H9 (cell line): ENCODE results near the gene HLA-DRA. TPM values are rescaled to one million over a fixed set of nuclear protein-coding genes. Genes with fewer than 3 reads are reported as not detected.

Experiments
- DNase-seq: peaks from one replicate; pipeline ENCODE4 v3.0.0-alpha.2; 2017
- H2AFZ ChIP-seq: one replicate; pipeline ENCODE4 v1.6.1; 2013; ENCODE audit warnings: mild to moderate bottlenecking, low read length, control low read depth, moderate library complexity
- H2AK5ac ChIP-seq: 2 replicates; pipeline ENCODE4 v1.6.1; 2013; ENCODE audit warnings: low read length, control low read depth, mixed read lengths; ENCODE audit not compliant: insufficient read length
- H2BK120ac ChIP-seq: one replicate; pipeline ENCODE4 v1.6.1; 2013; ENCODE audit warnings: low read depth, mild to moderate bottlenecking, low read length, control low read depth, inconsistent platforms; ENCODE audit not compliant: poor library complexity, severe bottlenecking
- H2BK12ac ChIP-seq: 2 replicates; pipeline ENCODE4 v1.6.1; 2013; ENCODE audit warnings: low read length, control low read depth, mixed read lengths, low read depth; ENCODE audit not compliant: insufficient read length
- H2BK15ac ChIP-seq: 2 replicates; pipeline ENCODE4 v1.6.1; 2013; ENCODE audit warnings: low read depth, low read length, control low read depth
- H2BK20ac ChIP-seq: one replicate; pipeline ENCODE4 v1.6.1; 2013; ENCODE audit warnings: low read depth, mild to moderate bottlenecking, low read length, control low read depth, inconsistent platforms; ENCODE audit not compliant: poor library complexity, severe bottlenecking
- H2BK5ac ChIP-seq: 2 replicates; pipeline ENCODE4 v1.6.1; 2013; ENCODE audit warnings: low read length, control low read depth, mixed read lengths; ENCODE audit not compliant: insufficient read length
- H3K14ac ChIP-seq: 2 replicates; pipeline ENCODE4 v1.6.1; 2013; ENCODE audit warnings: low read length, control low read depth; ENCODE audit not compliant: insufficient read depth
- H3K18ac ChIP-seq: 2 replicates; pipeline ENCODE4 v1.6.1; 2013; ENCODE audit warnings: low read depth, mild to moderate bottlenecking, mixed read lengths, low read length, control low read depth; ENCODE audit not compliant: insufficient read length
- H3K23ac ChIP-seq: 2 replicates; pipeline ENCODE4 v1.6.1; 2013; ENCODE audit warnings: low read length, control low read depth, mixed read lengths, low read depth; ENCODE audit not compliant: insufficient read length
- H3K23me2 ChIP-seq: 2 replicates; pipeline ENCODE4 v1.6.1; 2013; ENCODE audit warnings: low read depth, mild to moderate bottlenecking, mixed read lengths, low read length, control low read depth; ENCODE audit not compliant: insufficient read length, poor library complexity, severe bottlenecking
- H3K27ac ChIP-seq: 2 replicates; pipeline ENCODE4 v1.5.1; 2013; ENCODE audit warnings: low read length, control low read depth, mixed read lengths, low read depth; ENCODE audit not compliant: insufficient read length
- H3K27me3 ChIP-seq: 2 replicates; pipeline ENCODE4 v1.6.1; 2013; ENCODE audit warnings: low read length, control low read depth, inconsistent platforms; ENCODE audit not compliant: insufficient read depth
- H3K4ac ChIP-seq: 2 replicates; pipeline ENCODE4 v1.6.1; 2013; ENCODE audit warnings: low read depth, mild to moderate bottlenecking, control low read depth, inconsistent platforms, low read length, moderate library complexity
- H3K4me1 ChIP-seq: 2 replicates; pipeline ENCODE4 v1.6.1; 2013; ENCODE audit warnings: low read length, control low read depth, inconsistent platforms; ENCODE audit not compliant: insufficient read depth
- H3K4me2 ChIP-seq: 2 replicates; pipeline ENCODE4 v1.6.1; 2013; ENCODE audit warnings: low read length, control low read depth, mixed read lengths; ENCODE audit not compliant: insufficient read length, insufficient read depth
- H3K56ac ChIP-seq: 2 replicates; pipeline ENCODE4 v1.6.1; 2013; ENCODE audit warnings: low read depth, mild to moderate bottlenecking, mixed read lengths, low read length, control low read depth; ENCODE audit not compliant: insufficient read length
- H3K79me1 ChIP-seq: 2 replicates; pipeline ENCODE4 v1.6.1; 2013; ENCODE audit warnings: low read depth, mild to moderate bottlenecking, moderate library complexity, low read length, control low read depth, inconsistent platforms; ENCODE audit not compliant: insufficient read depth, poor library complexity, severe bottlenecking
- H3K79me2 ChIP-seq: 2 replicates; pipeline ENCODE4 v1.6.1; 2013; ENCODE audit warnings: low read length, control low read depth, inconsistent platforms; ENCODE audit not compliant: insufficient read depth
- H3K9ac ChIP-seq: 2 replicates; pipeline ENCODE4 v1.6.1; 2013; ENCODE audit warnings: low read length, control low read depth, mixed read lengths; ENCODE audit not compliant: insufficient read length; ENCODE audit errors: extremely low read depth
- H3K9me3 ChIP-seq: one replicate; pipeline ENCODE4 v1.6.1; 2013; ENCODE audit warnings: low read depth, low read length, inconsistent platforms; ENCODE audit not compliant: control insufficient read depth
- H3T11ph ChIP-seq: one replicate; pipeline ENCODE4 v1.6.1; 2013; ENCODE audit warnings: mild to moderate bottlenecking, low read length, control low read depth, inconsistent platforms
- H4K20me1 ChIP-seq: one replicate; pipeline ENCODE4 v1.6.1; 2013; ENCODE audit not compliant: control insufficient read depth, insufficient read length, insufficient read depth
- H4K5ac ChIP-seq: 2 replicates; pipeline ENCODE4 v1.6.1; 2013; ENCODE audit warnings: low read depth, mild to moderate bottlenecking, mixed read lengths, low read length, control low read depth; ENCODE audit not compliant: insufficient read length
- H4K8ac ChIP-seq: replicated peaks from 2 replicates; pipeline ENCODE4 v1.6.1; 2013; ENCODE audit warnings: low read length, control low read depth, mixed read lengths, low read depth; ENCODE audit not compliant: insufficient read length
- H4K91ac ChIP-seq: 2 replicates; pipeline ENCODE4 v1.6.1; 2013; ENCODE audit warnings: low read depth, mild to moderate bottlenecking, moderate library complexity, mixed read lengths, low read length, control low read depth; ENCODE audit not compliant: insufficient read length
- H3K27ac Mint-ChIP-seq, 3 experiments: 2 replicates in 2 of 3; 3 replicates in 1 of 3; pipeline ENCODE4 v1.8.0; 2020 to 2021; ENCODE audit warnings: mixed read lengths in 3 of 3, mild to moderate bottlenecking in 1 of 3, moderate library complexity in 1 of 3
- H3K27me3 Mint-ChIP-seq: 2 replicates; pipeline ENCODE4 v1.8.0; 2021; ENCODE audit warnings: low read depth, mild to moderate bottlenecking, moderate library complexity, mixed read lengths
- H3K36me3 Mint-ChIP-seq, 3 experiments: 2 replicates in 2 of 3; 3 replicates in 1 of 3; pipeline ENCODE4 v1.8.0; 2020 to 2021; ENCODE audit warnings: low read depth in 3 of 3, mixed read lengths in 3 of 3; ENCODE audit not compliant: insufficient read depth in 1 of 3
- H3K4me1 Mint-ChIP-seq, 2 experiments: 2 replicates each; pipeline ENCODE4 v1.8.0; 2020; ENCODE audit warnings: mixed read lengths in 2 of 2
- H3K4me3 Mint-ChIP-seq, 2 experiments: 2 replicates in 1 of 2; 3 replicates in 1 of 2; pipeline ENCODE4 v1.8.0; 2020 to 2021; ENCODE audit warnings: mild to moderate bottlenecking in 2 of 2, mixed read lengths in 2 of 2, moderate library complexity in 1 of 2
- H3K9me3 Mint-ChIP-seq, 2 experiments: 2 replicates in 1 of 2; 3 replicates in 1 of 2; pipeline ENCODE4 v1.8.0; 2020; ENCODE audit warnings: mild to moderate bottlenecking in 2 of 2, mixed read lengths in 2 of 2, moderate library complexity in 1 of 2
- CTCF ChIP-seq: fragments of 200-600 bp; sonication (generic); conservative IDR thresholded peaks from 3 replicates; pipeline ENCODE4 v1.8.0; 2021; ENCODE audit warnings: antibody characterized with exemption, mild to moderate bottlenecking
- WGBS: extraction: QIAGEN DNeasy Blood & Tissue Kit; methylation state at CpG from one replicate; pipeline ENCODE4 v1.1.7; 2013; ENCODE audit warnings: missing lambda C conversion rate, low lambda C conversion rate, mixed read lengths; ENCODE audit not compliant: insufficient read length; ENCODE audit errors: extremely low coverage; 5-methylcytosine and 5-hydroxymethylcytosine counted together
- total RNA-seq: library from RNA; stranded (reverse); gene quantifications from 2 replicates; pipeline ENCODE4 v1.2.1, GENCODE V29; 2021

Gene HLA-DRA
- total RNA-seq, 1 experiment from 2014 or later, result 3.1 TPM

- no CpG with 5 or more reads among the region's 1 CpG for WGBS
- no peak overlapping the region for H3K27ac Mint-ChIP-seq
These were observed 548 bp upstream of the HLA-DRA start for GRCh38 chr6:32439139-32439538.

More at GRCh38 chr6:32439139-32439538, 548 bp upstream of the HLA-DRA start:
- Histone ChIP-seq H3K9ac (no peak overlapping the region), H4K5ac (no peak overlapping the region), H2AFZ (no peak overlapping the region), H4K91ac (no peak overlapping the region), H3T11ph (no peak overlapping the region), H3K4ac (no peak overlapping the region), H2AK5ac (no peak overlapping the region), H3K4me1 (no peaks in the 10 kb centered on the region), H3K79me1 (no peaks in the 10 kb centered on the region), H2BK5ac (no peak overlapping the region), H2BK12ac (no peak overlapping the region), H2BK120ac (no peak overlapping the region), H3K27me3 (no peaks in the 10 kb centered on the region), H3K79me2 (no peaks in the 10 kb centered on the region), H3K4me2 (no peak overlapping the region), H3K23ac (no peak overlapping the region), H3K27ac (no peak overlapping the region), H3K23me2 (no peaks in the 10 kb centered on the region), H2BK15ac (no peak overlapping the region), H4K8ac (no peak overlapping the region), H3K9me3 (no peaks in the 10 kb centered on the region), H3K18ac (no peak overlapping the region), H3K14ac (no peak overlapping the region), H3K56ac (no peak overlapping the region), H2BK20ac (no peak overlapping the region), H4K20me1 (no peaks in the 10 kb centered on the region)
- Mint-ChIP-seq H3K36me3 (no peaks in the 10 kb centered on the region; a peak in 1 of 7 replicates), H3K27me3 (peaks cover 3% of the 10 kb centered on the region), H3K4me3 (no peak overlapping the region), H3K4me1 (peaks cover 4 to 6% of the 10 kb centered on the region in 2 experiments), H3K9me3 (0 out of 5 replicates have a peak, but pooled peaks cover 0 to 2% of the 10 kb centered on the region in 2 experiments)
- DNase-seq, result no peak
- no peak for TF ChIP-seq CTCF
